T1000 (cell line): ENCODE measurements around the gene PRELP.

Experiments used
- DNase-seq: peaks from one replicate; lab custom pipeline; 2025; ENCODE audit warnings: mixed read lengths; lab: John Stamatoyannopoulos, UW

The PRELP gene

GRCh38 chr1:203478231-203478630, 2.6 kb downstream of the PRELP start:
- no peak for DNase-seq

GRCh38 chr1:203478986-203479385, 3.4 kb downstream of the PRELP start:
- no peak for DNase-seq

- DNase-seq: no peak
Observed at GRCh38 chr1:203479646-203480045, 4.0 kb downstream of the PRELP start.

DNA sequence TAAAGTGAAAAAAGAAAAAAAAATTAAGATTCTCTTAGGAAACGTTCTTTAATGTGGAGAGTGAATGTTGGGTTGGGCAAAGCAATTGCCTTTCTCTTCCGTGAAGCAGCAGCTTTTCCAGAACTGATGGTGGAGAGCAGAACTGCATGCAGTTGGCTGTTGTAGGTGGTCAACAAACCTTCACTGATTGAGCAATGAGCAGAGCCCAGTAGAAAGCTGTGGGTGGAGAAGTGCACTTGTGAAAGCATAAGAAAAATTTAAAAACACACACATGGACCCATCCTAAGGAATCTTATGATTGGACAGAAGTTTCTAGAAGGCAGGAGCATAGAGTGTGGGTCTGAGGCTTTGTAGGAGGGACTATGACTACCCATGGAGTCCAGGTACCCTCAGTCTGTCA, 4.5 kb downstream of the PRELP start:
- DNase-seq: no peak

GRCh38 chr1:203480525-203481084, 5.0 kb downstream of the PRELP start:
- peak; percentile 49 for DNase-seq

- DNase-seq: no peak
Observed at GRCh38 chr1:203481196-203481595, 5.6 kb downstream of the PRELP start.

DNA sequence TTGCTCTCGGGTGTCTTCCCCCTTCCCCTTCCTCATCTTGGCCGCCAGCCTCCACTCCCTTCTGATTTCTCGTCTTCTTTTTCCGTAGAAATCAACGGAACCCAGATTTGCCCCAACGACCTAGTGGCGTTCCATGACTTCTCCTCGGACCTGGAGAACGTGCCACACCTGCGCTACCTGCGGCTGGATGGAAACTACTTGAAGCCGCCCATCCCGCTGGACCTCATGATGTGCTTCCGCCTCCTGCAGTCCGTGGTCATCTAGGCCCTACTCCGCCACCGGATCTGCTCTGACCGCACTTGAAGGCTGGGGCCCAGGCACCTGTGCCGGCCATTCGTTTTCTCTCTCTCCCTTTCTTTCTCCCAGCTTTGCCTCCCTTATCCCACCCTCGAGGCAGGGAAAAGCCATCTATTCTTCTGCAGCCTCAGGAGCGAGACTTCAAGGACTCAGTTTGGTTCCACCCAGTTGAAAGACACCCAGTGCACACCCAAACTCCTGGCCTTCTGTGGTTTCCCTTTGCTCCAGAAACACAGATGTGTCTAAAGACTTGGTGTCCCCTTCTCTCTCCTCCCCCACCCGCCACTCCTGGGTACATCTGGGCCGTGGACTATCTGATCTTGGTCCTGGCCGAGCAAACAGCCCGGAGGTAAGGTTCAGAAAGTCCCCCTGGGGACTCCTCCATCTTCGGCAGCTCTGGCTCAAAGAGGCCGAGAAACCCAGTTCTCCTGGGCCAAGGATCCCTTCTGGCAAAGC, 11.2 kb downstream of the PRELP start:
- no peak for DNase-seq

DNA sequence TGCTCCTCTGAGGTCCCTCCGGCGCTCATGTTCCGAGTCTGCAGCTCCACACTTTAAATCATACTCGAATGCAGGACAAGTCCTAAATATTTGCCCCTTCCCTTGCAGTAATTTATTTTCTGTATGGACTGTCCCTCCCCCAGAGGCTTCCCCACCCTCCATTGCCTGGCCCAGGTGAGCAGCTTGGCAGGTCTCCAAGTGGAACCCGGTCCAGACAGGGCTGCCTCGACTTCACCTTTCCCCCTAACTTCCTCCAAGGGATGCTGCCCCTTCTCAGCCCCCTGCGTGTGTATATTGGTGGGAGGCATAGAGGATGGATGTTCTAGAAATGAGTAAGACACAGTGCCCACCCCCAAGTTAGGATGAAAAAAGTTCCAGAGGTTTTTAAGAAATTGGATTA, 12.9 kb downstream of the PRELP start:
- DNase-seq: no peak

DNA sequence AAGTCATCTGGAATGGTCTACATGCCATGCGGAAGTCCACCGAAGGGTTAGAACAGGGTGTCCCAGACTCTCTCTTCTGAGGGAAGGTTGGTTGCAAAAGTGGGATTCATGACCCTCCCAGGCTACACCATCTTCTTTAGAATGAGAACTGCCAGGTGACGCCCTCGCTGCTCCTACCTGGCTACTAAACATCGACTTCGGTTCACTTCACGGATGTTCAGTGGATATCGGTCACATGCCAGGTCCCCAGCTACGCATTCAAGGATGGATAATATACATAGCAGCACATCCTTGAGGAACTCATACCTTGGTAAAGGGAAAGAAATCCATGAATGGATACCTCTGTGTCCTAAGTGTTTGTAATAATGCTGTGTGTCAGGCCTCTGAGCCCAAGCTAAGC, 15.0 kb downstream of the PRELP start:
- no peak for DNase-seq

DNA sequence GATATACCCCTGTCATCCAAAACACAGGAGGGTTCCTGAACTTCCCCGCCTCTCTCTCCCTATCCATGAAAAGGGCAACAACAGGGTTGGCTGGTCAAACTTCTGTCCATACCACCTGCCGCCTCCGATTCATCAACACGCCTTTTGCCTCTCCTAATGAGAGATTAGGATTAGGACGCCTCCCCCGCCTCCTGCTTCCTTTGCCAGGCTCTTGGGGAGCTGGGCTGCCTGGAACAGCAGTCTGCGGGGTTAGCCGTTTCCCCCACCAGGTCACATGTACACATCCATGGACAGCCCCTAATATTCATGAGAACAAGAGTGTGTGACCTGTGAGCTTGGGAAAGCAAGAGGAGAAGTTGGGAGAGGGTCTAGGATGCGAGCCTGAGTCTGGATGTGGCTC, 16.1 kb downstream of the PRELP start:
- DNase-seq: no peak

GRCh38 chr1:203492082-203492747, 16.6 kb downstream of the PRELP start:
- no peak for DNase-seq

DNA sequence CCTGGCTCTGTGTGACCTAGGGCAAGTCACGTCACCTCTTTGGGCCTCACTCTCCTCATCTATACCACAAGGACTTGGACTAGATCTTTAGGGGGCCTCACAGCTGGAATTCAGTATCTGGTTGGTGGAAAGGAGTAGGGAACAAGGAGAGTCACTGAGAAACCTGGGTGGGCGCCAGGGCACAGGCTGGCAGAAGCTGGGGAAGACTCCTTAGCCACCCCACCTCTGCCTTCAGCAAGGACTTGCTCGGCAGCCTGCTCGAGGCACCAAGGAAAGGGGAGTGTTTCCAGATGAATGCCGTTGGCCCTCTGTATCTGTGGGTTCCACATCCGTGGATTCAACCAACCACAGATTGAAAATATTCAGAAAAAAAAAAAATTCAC, 17.1 kb downstream of the PRELP start:
- no peak for DNase-seq

- DNase-seq: no peak
Observed at GRCh38 chr1:203493901-203494300, 18.3 kb downstream of the PRELP start, which contains the start of gene OPTC. Gene OPTC (plus strand): TSS chr1:203494153. CDS start chr1:203496006, 1,853 bp downstream.

GRCh38 chr1:203495845-203496244, 20.2 kb downstream of the PRELP start:
- no peak for DNase-seq

- DNase-seq: no peak
Observed at GRCh38 chr1:203497269-203497777, 21.7 kb downstream of the PRELP start.

GRCh38 chr1:203499643-203500278, 24.2 kb downstream of the PRELP start:
- no peak for DNase-seq

DNA sequence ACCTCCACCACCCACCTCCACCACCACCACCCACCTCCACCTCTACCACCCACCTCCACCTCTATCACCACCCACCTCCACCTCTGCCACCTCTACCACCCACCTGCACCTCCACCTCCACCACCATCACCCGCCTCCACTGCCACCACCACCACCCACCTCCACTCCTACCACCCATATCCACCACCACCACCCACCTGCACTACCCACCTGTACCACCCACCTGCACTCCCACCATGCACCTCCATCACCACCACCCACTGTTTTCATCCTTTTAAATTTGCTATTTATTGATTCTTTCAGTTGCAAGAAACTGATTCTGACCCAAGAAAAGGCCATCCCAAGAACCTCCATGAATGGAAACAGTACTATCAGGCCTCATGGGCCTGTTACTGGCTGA, 24.7 kb downstream of the PRELP start:
- no peak for DNase-seq

GRCh38 chr1:203503836-203504235, 28.2 kb downstream of the PRELP start:
- DNase-seq: no peak

DNA sequence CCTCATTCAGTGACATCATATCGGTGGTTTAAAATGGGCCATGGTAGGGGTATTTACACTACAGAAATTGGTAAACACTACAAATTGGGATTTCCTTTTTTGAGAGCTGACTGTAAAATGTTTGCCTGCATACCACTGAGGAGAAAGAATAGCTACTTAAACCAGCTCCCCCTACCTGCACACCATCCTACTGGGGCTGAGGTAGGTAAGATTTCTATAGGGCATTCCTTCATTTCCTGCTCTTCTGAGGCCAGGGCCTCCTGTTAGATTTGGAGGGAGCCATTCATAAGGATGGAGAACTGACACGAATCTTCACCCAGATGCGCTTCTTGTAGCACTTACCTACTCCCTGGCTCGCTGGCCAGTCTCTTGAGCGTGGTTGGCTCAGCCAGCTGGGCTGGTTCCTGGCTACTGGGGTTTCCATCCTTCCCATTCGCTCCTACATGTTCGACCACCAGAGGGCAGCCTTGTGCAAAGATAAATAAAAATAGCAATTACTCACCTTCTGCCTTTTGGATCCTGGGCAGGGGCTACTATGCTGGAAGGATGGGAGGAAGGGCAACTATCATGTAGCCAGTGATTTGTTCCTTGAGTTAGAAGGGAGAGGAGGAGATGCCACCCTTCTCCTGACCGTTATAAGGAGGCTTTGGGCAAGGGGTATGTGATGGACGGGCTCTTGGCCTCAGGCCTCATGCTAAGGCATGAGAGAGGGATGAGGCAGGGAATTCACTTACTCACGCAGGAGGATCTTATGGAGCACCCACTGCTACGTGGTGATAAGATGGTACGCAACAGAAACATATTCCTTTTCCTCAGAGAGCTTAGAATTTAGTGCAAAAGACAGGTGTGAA, 29.0 kb downstream of the PRELP start:
- DNase-seq: peak; percentile 66

DNA sequence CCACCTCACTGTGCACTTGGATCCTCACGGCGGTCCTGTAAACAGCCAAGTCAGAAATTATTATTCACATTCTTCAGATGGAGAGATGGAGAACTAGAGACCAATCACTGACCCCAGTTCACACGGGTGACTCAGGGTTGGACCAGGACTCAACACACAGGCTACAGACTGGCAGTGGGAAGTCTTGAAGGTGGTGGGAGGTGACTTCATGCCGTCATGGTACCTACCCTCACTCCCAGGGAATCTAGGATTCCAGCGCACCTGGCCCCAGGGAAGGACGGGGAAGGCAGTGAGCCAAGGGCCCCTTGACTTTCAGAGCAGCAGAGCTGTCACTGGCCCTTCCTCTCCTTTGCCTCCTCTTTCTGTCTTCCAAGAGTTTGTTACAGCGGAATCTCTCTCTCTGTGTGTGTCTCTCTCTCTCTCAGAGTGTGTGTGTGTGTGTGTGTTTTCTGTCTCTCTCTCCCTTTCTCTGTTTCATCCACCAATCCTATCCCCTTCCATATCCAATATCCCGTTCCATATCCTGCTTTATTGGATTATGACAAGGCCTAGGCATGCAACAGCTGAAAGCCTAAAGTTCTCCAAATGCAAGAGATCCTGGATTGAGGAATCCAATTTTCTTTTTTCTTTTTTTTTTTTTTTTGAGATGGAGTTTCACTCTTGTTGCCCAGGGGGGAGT, 30.1 kb downstream of the PRELP start:
- DNase-seq: no peak
